ENCODE measurements around the gene ARHGAP42.
"Not testable (repeated sequence)": the region's sequence is repeated elsewhere in the genome, so short reads cannot be mapped to it uniquely, and the experiment has no call there.

ARHGAP42 gene

DNA sequence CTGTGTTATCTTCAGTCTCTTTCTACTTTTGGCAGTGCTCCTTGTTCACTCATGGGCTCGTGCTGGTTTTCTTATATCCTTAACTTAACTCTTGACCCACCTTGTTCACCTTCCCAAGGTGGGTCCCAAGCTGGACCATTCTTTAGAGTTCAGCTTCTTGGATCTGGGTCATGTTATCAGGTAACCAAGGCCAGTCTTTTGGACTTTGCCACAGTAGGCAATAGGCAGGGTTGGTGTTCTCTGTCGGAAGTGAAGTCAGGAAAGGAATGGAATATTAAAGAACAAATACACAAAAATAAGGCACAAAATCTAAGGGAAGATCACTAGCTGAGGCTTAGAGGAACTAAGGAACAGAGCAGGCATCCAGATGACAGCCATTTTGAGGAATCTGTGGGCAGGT lies 202.7 kb downstream of the ARHGAP42 start:
- H3K27ac ChIP-seq, result no peak overlapping the region
- DNase-seq (ENCODE audit: low read depth, low spot score), result no peak

DNA sequence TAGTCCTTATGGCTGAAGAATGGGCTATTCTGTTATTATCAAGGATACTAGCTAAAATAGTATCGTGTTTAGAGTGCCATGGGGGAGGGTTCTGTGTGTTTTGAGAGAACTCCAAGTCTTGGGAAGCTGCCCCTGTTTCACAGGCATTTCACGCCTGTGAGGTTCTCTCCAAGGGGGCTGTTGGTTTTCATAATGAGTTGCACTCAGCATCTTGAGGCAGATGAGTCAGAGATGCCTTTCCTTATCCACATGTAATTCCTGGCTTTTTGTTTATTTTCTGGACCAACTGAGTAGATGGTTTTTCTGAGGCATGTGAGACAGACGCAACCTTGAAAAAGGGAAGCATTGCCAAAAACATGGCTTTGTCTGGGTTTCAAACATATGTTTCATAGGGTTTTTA lies 203.7 kb downstream of the ARHGAP42 start:
- no peak overlapping the region for H3K27ac ChIP-seq
- DNase-seq (ENCODE audit: low read depth, low spot score), result no peak

DNA sequence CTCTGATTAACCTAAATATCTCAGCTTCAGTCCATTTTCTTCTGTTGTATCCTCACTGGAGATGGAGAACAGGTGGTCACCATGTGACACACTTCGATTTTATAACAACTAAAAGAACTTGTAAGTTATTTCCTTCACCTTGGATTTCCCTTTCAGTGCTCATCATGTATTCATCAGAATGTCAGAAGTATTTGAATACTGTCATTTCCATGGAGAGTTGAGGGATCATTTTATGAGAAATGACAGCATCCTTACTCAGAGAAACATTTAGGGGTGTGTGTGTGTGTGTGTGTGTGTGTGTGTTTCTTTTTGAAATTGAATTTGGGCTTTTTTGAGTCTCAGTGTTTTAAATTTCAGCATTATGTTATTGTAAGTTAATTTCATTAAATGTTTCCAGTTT lies 205.8 kb downstream of the ARHGAP42 start:
- H3K27ac ChIP-seq, result no peak overlapping the region
- DNase-seq (ENCODE audit: low read depth, low spot score), result no peak

DNA sequence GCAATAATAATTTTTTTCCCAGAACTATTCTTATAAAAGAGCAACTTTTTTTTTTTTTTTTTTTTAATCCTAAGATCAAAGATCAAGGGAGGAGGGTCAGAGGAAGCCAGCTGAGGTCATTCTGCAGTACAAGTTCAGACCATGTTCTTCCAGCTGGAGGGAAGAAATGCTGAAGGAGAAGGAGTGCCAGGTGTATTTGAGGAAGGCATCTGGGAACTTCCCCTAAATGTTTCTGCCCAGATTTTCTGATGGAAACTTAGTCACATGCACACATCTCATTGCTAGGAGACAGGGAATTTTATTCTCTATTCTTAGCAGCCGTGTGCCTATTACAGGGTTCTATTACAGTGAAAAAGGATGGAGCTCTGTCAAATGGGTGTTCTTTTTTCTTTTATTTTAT lies 208.4 kb downstream of the ARHGAP42 start:
- no peak overlapping the region for H3K27ac ChIP-seq
- DNase-seq (ENCODE audit: low read depth, low spot score), result no peak

DNA sequence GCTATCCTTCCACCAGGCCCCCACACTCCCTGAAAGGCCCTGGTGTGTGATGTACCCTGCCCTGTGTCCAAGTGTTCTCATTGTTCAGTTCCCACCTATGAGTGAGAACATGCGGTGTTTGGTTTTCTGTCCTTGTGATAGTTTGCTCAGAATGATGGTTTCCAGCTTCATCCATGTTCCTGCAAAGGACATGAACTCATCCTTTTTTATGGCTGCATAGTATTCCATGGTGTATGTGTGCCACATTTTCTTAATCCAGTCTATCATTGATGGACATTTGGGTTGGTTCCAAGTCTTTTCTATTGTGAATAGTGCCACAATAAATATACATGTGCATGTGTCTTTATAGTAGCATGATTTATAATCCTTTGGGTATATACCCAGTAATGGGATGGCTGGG lies 208.9 kb downstream of the ARHGAP42 start:
- not testable (repeated sequence) for DNase-seq (ENCODE audit: low read depth, low spot score); H3K27ac ChIP-seq

DNA sequence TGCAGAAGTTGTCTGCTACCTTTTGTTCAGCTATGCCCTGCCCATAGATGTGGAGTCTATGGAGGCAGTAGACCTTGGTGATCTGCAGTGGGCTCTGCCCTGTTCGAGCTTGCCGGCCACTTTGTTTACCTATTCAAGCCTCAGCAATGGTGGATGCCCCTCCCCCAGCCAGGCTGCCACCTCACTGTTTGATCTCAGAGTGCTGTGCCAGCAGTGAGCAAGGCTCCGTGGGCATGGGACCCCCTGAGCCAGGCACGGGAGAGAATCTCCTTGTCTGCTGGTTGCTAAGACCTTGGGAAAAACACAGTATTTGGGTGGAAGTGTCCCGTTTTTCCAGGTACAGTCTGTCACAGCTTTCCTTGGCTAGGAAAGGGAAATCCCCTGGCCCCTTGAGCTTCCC lies 214.4 kb downstream of the ARHGAP42 start:
- not testable (repeated sequence) for H3K27ac ChIP-seq; DNase-seq (ENCODE audit: low read depth, low spot score)

DNA sequence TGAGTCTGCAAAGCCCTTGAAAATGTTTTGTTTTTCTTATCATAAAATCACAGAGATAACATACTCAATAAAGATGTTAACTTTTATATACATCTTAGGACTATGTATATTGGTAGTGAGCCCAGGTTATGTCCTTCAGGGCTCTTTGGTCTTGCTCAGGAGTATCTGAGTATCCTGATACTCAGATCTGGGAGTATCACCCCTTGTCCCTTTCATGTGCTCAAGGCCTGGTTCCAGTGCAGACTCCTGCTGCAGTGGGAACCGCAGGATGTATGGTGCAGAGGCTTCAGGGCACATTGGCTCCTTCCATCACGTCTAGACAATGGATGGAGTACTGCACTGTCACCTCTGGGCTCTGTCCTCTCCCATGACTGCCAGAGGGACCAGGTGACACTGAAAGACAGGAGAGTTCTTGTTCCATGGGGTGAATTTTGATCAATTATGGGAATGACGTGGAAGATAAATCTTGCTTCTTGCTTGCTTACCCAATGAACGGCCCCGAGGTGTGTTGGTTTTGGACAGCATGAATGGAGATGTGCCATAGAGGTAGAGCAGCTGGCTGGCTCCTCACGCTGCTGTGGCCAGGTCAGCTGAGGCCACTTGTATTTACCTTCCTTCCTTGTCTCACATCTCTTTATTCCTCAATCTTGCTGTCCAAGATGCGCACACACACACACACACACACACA lies 215.5 kb downstream of the ARHGAP42 start:
- no peak overlapping the region for H3K27ac ChIP-seq
- no peak for DNase-seq (ENCODE audit: low read depth, low spot score)

DNA sequence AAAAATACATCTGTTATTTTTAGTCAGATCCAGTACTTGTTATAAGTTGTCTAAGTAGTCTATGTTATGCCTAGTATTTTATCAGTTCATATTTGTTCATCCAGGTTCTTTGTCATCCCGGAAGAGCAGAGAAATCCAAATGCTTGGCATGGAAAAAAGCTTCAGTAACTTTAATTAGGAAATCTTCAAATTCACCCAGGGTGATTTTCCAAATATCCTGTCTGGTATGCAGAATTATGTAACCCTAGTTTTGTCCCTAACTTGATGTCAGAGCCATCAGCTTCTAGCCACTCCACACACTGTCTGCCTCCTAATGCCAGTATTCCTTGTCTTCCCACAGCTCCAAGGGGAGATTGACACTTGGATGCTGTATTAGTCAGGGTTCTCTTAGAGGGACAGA lies 216.2 kb downstream of the ARHGAP42 start:
- no peak overlapping the region for H3K27ac ChIP-seq
- no peak for DNase-seq (ENCODE audit: low read depth, low spot score)

DNA sequence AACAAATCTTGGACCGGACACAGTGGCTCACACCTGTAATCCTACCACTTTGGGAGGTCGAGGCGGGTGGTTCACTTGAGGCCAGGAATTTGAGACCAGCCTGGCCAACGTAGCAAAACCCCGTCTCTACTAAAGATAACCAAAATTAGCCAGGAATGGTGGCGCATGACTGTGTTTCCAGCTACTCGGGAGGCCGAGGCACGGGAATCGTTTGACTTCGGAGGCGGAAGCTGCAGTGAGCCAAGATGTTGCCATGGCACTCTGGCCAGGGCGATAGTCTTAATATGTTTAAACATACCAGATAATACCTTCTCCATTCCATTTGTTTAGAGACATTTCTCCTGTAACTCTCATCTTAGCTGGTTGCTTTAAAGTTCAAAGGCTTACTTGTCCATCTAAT lies 218.6 kb downstream of the ARHGAP42 start:
- no peak for DNase-seq (ENCODE audit: low read depth, low spot score)
- H3K27ac ChIP-seq, result no peak overlapping the region

DNA sequence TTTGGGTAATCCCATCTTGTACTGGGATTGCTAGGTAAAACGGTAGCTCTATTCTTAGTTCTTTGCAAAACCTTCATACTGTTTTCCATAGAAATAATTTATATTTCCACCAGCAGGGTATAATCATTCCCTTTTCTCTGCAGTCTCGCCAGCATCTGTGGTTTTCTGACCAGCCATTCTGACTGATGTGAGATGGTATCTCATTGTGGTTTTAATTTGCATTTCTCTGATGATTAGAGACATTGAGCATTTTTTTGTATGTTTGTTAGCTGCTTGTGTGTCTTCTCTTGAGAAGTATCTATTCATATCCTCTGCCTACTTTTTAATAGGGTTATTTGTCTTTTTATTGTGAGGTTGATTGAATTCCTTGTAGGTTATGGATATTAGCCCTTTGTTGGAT lies 221.7 kb downstream of the ARHGAP42 start:
- no peak for DNase-seq (ENCODE audit: low read depth, low spot score)
- no peak overlapping the region for H3K27ac ChIP-seq

DNA sequence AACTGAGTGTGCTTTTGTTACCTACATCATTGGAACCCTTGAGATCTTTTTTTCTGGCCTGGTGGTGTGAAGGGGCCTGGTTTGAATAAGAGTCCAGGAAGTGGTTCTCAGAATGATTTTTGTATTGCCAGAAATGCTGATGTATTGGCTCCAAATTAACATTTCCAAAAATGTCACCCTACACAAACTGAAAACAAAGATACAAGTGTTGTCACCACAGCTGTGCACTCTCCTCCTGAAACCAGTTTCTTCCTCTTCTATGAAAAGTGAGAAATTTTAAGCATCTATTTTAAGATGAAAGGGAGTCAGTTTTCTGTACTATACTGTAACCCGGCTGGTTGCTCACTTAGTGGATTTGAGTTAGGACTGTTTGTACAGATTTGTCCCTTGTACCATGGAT lies 223.7 kb downstream of the ARHGAP42 start:
- DNase-seq (ENCODE audit: low read depth, low spot score), result no peak
- H3K27ac ChIP-seq, result no peak overlapping the region

DNA sequence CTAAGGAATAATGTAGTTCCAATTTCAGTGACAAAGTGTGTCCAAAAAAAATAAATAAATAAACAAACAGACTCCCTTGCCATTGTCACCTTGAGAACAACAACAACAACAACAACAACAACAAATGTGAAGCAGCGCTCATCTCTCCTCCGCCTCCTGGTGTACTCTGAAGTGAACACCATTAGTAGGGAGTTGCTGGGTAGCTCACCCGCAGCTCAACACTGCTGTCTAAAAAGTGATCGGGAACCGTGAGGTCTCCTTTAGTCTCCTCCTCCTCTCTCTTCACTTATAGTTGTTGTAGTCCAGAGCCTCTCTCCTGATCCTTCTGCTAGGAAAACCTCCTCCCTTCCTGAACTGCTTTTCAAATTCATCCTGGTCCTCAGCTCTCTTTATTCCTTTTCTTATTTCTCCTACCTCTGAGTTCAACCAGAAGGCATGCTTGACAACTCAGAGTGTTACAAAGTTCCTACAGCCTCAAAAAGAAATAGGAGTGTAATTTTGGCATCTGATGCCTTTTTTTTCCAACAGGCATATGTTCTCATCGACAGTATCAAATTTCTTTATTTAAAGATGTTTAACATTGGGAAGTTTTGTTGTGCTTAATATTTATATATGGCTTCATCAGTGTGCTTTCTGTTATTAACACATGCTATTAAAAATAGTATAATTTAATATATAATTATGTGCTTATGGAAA lies 227.5 kb downstream of the ARHGAP42 start:
- H3K27ac ChIP-seq, result no peak overlapping the region

DNA sequence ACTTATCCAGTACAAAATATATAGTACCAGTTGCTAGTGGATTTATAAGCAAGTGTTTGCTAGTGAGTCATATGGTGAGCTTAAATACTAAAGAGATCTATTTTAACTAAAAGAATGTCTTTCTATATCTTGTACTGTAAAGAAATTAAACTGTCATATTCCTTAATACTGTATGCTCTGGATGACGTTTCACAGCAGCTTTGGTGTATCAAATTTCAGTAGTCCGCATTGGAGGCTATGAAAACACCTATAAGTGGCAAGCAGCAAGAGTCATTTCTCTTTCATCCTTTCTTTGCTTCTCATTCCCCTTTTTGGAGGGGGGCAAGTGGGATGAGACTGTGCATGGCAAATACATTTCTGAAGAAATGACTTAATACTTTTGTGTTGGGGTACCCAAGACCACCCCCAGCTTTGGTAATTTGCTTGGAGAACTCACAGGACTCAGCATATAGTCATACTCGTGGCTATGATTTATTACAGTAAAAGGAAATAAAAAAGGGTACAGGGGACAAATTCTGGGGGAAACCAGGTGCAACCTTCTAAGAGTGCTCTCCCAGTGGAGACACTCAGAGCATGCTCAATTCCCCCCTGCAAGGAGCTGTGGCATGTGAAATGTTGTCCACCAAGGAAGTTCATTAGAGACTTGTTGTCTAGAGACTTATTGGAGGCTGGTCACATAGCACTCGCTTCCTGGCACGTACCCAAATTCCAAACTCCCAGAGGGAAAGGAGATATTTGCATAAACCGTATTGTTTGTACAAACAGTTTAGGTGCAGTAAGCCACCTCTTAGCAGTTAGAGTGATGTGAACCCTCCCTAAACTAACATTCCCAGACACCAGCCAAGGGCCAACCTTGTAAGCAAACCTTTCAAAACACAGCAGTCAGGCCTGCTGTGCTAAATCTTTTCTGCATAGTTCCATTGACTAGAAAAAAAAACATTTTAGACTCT lies 231.7 kb downstream of the ARHGAP42 start:
- H3K27ac ChIP-seq, result no peak overlapping the region
- no peak for DNase-seq (ENCODE audit: low read depth, low spot score)

More for the DNA sequence above, 227.5 kb downstream of the ARHGAP42 start:
- DNase-seq (ENCODE audit: low read depth, low spot score), result no peak

DNA sequence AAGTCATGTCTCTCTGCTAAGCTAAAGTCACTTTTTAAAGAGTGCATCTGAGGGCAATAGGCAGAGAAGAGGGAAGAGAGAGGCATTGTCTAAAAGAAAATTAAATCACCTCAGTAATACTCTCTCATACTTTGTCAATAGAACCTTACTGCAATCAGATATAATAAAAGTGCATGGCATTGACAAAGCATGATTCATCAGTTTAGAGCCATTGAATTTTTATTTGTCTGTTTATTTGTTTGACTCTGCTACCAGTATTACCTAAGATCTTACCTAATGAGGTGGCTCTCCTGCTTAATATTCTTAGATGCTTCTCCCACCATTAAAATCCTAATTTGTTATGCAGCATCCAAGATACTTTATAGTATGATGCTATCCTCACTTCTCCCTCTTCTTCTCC lies 233.5 kb downstream of the ARHGAP42 start:
- DNase-seq (ENCODE audit: low read depth, low spot score), result no peak
- H3K27ac ChIP-seq, result no peak overlapping the region

DNA sequence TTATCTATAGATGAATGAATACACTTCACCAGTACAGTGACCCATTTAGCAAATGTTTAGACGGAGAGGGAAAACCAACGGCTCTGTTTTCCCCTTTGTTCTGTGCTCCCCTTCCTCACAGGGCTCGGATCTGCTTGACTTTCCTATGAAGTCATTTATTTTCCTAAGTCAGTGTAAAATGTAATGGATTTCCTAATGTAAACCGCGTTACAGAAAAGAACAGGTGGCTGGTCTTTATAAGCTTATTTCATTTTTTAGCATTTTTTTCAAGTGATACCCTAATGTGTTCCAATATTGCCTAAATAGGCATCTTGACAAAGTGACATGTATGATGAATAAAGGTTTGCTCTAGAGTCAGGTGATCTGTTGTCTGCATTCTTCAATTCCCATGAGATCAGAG lies 235.0 kb downstream of the ARHGAP42 start:
- no peak overlapping the region for H3K27ac ChIP-seq
- DNase-seq (ENCODE audit: low read depth, low spot score), result no peak

DNA sequence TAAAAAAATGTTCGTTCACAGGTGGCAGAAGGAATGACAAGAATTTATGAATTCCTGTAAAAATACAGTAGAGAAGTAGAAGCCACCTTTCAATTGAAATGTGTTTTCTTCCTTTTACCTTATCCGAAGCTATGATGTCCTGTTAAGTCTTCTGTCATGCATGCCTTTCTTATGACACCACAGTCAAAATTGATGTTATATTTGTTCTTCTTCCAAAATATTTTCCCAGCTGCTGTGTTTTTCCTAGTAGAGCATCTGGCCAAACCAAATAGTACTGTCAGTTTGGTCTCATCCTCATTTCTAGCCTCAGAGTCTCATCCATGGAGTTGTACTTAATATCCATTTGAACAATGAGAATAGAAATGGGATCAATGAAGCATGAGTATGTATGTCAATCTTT lies 236.5 kb downstream of the ARHGAP42 start:
- H3K27ac ChIP-seq, result no peak overlapping the region
- no peak for DNase-seq (ENCODE audit: low read depth, low spot score)

DNA sequence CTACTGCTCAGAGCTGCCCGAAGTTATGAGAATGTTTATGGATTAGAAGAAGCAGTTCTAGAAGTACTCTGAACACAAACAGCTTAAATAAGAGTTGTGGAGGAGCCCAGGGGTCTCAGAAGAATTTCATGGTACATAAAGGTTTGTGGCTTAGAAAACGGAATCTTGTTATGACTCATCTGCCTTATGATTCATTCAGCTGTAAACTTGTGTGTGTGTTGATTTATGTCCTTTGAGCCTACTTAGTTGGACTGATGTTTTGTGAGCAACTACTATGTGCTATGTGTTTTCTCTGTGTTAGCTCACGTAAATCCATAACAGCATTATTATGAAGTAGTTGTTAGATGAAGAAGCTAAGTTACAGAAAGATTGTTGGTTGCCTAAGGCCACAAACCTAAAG lies 238.8 kb downstream of the ARHGAP42 start:
- no peak overlapping the region for H3K27ac ChIP-seq
- DNase-seq (ENCODE audit: low read depth, low spot score), result peak; percentile 14

DNA sequence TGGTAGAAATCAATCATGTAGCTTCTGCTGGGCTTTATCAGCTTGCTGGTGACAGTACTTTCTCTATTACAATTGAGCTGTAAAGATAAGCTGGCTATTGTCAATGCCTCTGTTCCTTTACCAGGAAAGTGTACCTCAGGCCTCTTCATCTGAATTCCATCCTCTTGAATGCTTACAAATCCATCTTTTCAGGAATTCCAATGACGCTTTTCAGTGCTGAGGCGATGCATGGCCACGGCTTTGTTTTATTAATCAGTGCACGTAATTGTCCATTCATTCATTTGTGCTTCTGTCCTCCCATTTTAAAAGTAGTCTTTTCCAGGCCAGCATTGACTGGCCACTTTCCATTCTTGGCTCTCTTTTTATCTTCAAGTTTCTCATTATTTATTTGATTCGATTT lies 240.5 kb downstream of the ARHGAP42 start:
- no peak overlapping the region for H3K27ac ChIP-seq

DNA sequence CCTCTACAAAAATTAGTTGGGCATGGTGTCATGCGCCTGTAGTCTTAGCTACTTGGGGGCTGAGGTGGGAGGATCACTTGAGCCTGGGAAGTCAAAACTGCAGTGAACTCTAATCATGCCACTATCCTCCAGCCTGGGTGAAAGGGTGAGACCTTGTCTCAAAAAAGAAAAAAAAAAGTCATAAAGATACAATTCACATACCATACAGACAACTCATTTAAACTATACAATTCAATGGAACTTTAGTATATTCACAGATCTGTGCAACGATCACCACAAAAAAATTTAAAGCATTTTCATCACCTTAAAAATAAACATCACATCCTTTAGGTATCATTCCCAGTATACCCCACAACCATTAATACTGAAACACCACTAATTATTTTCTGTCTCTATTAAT lies 241.3 kb downstream of the ARHGAP42 start:
- DNase-seq (ENCODE audit: low read depth, low spot score), result no peak
- peak overlapping the region; percentile 70 for H3K27ac ChIP-seq

More for the DNA sequence above, 240.5 kb downstream of the ARHGAP42 start:
- DNase-seq (ENCODE audit: low read depth, low spot score), result no peak

DNA sequence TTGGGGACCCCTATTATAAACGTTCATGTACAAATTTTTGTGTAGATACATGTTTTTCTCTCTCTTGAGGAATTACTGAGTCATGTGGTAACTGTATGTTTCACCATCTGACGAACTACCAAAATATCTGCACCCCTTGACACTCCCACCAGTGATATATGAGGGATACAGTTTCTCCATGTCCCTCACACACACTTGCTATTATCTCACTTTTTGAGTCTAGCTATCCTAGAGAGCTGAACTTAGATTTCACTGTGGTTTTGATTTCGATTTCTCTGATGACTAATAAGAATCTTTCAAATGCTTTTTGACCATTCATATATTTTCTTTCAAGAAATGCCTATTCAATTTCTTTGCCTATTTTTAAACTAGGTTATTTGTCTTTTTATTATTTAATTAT lies 242.3 kb downstream of the ARHGAP42 start:
- H3K27ac ChIP-seq, result peak overlapping the region; percentile 70
- no peak for DNase-seq (ENCODE audit: low read depth, low spot score)

DNA sequence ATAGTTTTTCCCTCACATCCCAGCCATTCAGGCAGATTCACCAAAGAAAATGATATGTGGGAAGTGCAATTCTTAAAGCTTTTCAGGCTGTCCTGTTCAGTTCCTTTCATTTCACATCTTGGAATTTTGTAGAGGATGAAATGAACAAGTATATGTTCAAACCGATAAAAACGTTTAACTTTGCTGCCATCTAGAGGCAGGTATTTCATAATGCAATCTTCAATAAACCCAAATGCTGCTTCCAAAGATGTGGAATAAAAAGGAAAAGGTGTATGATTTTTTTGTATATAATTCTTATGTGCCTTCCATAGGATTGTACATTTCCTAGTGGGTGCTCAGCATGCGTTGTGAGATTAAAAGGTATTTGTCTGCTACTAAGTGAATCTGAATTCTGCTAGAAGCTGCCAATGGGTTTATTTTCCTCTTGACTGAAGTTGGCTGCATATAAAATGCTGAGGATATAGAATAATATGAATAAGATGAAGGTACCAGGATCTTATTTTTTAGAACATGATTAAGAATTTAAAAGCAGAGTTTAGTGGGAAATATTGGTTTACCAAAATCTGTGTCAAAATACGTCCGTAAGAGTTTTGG lies 243.2 kb downstream of the ARHGAP42 start:
- H3K27ac ChIP-seq, result peak overlapping the region; percentile 70
- DNase-seq (ENCODE audit: low read depth, low spot score), result no peak

Data from epithelial cell of prostate (primary cell).